GM12878 (cell line): ENCODE measurements around the gene NPB. TPM values are rescaled to one million over a fixed set of nuclear protein-coding genes. Genes with fewer than 3 reads are reported as not detected.

Experiments
- ATAC-seq: fragments of 200-7000 bp; cut with Tn5 transposase; 3 replicates; pipeline ENCODE4 v1.9.1; 2020; ENCODE audit warnings: mild to moderate bottlenecking, moderate library complexity
- BruUV-seq: library from RNA; stranded (reverse); fragments of 400-500 nt; replicated peaks from 2 replicates; lab custom pipeline; 2021; lab: Mats Ljungman, UMichigan
- CTCF ChIA-PET: fragments of 300-600 bp; sonication (Branson Sonifier 250); formaldehyde crosslinking; extraction: SDS; loops from one replicate; lab custom pipeline; 2021; ENCODE audit warnings: inconsistent platforms; lab: Yijun Ruan, JAX
- POLR2A ChIA-PET: fragments of 350-600 bp; formaldehyde crosslinking; extraction: SDS; loops from one replicate; lab custom pipeline; 2021; ENCODE audit warnings: inconsistent platforms; lab: Charles Lee
- RAD21 ChIA-PET: fragments of 300-600 bp; sonication (Branson Sonifier 250); formaldehyde crosslinking; loops from one replicate; lab custom pipeline; 2023; ENCODE audit warnings: antibody characterized with exemption; ENCODE audit not compliant: unreplicated experiment; lab: Charles Lee
- SMC1A ChIA-PET: fragments of 300-600 bp; sonication (Branson Sonifier 250); formaldehyde crosslinking; loops from one replicate; lab custom pipeline; 2023; ENCODE audit not compliant: unreplicated experiment, uncharacterized antibody; lab: Charles Lee
- DNase-seq: peaks from one replicate; pipeline ENCODE4 v3.0.0-alpha.2; 2011; ENCODE audit warnings: low read depth, low spot score
- FAIRE-seq: peaks from 3 replicates; lab custom pipeline; 2011; peaks lifted over from hg19 to GRCh38; lab: Jason Lieb, UNC
- H2AFZ ChIP-seq: 2 replicates; pipeline ENCODE4 v1.6.0; 2011; ENCODE audit warnings: low read depth, low read length, control low read depth; ENCODE audit not compliant: control insufficient read depth
- H3K27ac ChIP-seq: 2 replicates; pipeline ENCODE4 v1.5.1; 2011; ENCODE audit warnings: control low read depth; ENCODE audit not compliant: control insufficient read depth, insufficient read depth
- H3K27me3 ChIP-seq, 2 experiments: replicated peaks in 1 of 2; 2 replicates each; pipeline versions ENCODE4 v1.6.0 to v1.6.1; 2011; ENCODE audit warnings: low read length in 1 of 2; ENCODE audit not compliant: control insufficient read depth in 2 of 2, insufficient read depth in 2 of 2
- H3K36me3 ChIP-seq, 2 experiments: 2 replicates each; pipeline ENCODE4 v1.5.1; 2011; ENCODE audit warnings: low read length in 1 of 2; ENCODE audit not compliant: control insufficient read depth in 2 of 2, insufficient read depth in 2 of 2
- H3K4me1 ChIP-seq: 2 replicates; pipeline ENCODE4 v1.6.1; 2011; ENCODE audit warnings: mild to moderate bottlenecking, low read length, moderate library complexity, mixed read lengths; ENCODE audit not compliant: control insufficient read depth, insufficient read depth
- H3K4me2 ChIP-seq: 2 replicates; pipeline ENCODE4 v1.6.0; 2011; ENCODE audit warnings: control low read depth; ENCODE audit not compliant: control insufficient read depth, insufficient read depth
- H3K4me3 ChIP-seq: fragments of 200-600 bp; sonication (generic); 2 replicates; pipeline ENCODE4 v1.5.1; 2016
- H3K79me2 ChIP-seq: 2 replicates; pipeline ENCODE4 v1.6.0; 2011; ENCODE audit warnings: low read length; ENCODE audit not compliant: control insufficient read depth, insufficient read depth
- H3K9ac ChIP-seq: 2 replicates; pipeline ENCODE4 v1.8.0; 2011; ENCODE audit warnings: low read length, control low read depth, mixed read lengths; ENCODE audit not compliant: control insufficient read depth, insufficient read depth
- H3K9me3 ChIP-seq: replicated peaks from 3 replicates; pipeline ENCODE4 v1.5.1; 2011; ENCODE audit warnings: mild to moderate bottlenecking, low read length; ENCODE audit not compliant: control insufficient read depth, insufficient read depth
- H4K20me1 ChIP-seq: 2 replicates; pipeline ENCODE4 v1.6.0; 2011; ENCODE audit not compliant: control insufficient read depth, insufficient read depth
- BCLAF1 ChIP-seq: fragments of 450-650 bp; IDR thresholded peaks from 2 replicates; pipeline ENCODE4 v1.6.1; 2017; ENCODE audit warnings: antibody characterized with exemption, mild to moderate bottlenecking, moderate library complexity
- CHD1 ChIP-seq: IDR thresholded peaks from 2 replicates; pipeline ENCODE4 v1.6.1; 2012; ENCODE audit warnings: low read depth, low read length, improper control_type of control experiment
- NRF1 ChIP-seq: conservative IDR thresholded peaks from 2 replicates; pipeline ENCODE4 v1.6.1; 2011; ENCODE audit warnings: mild to moderate bottlenecking, low read depth, low read length, improper control_type of control experiment
- POLR2AphosphoS2 ChIP-seq: IDR thresholded peaks from 2 replicates; pipeline ENCODE4 v1.6.1; 2011; ENCODE audit warnings: low read depth, mild to moderate bottlenecking, low read length, improper control_type of control experiment, moderate library complexity
- PRDM15 ChIP-seq: fragments of 450-650 bp; formaldehyde crosslinking; IDR thresholded peaks from 2 replicates; pipeline ENCODE4 v1.4.0; 2020; ENCODE audit warnings: mild to moderate bottlenecking, moderate library complexity
- WGBS: methylation state at CpG from one replicate; pipeline ENCODE4 v1.1.6; 2016; ENCODE audit warnings: low lambda C conversion rate; ENCODE audit not compliant: insufficient replicate concordance, insufficient coverage; ENCODE audit errors: missing lambda C conversion rate; 5-methylcytosine and 5-hydroxymethylcytosine counted together
- in situ Hi-C: fragments of 300-500 bp; cut with MboI; formaldehyde crosslinking; loops from 9 replicates; pipeline ENCODE4 v1.14.3; 2018; ENCODE audit warnings: mixed read lengths
- intact Hi-C: fragments of 100-400 bp; cut with micrococcal nuclease; formaldehyde crosslinking; loops from one replicate; pipeline ENCODE4 v1.14.2; 2022; ENCODE audit not compliant: unreplicated experiment
- polyA plus RNA-seq, 11 experiments: library from polyadenylated mRNA; depleted of rRNA in 4 of 11; unstranded in 6 of 11; stranded (reverse) in 5 of 11; fragments of >200 nt; fragmentation: Nextera tagmentation in 4 of 11; fragmentation: Illumina TruSeq in 1 of 11; extraction: Ambion mirVana in 4 of 11; extraction: Trizol in 1 of 11; gene quantifications; 1 replicate in 1 of 11; 2 replicates in 10 of 11; pipeline versions ENCODE4 v1.2.1 to v1.2.3, GENCODE V29; 2011 to 2016; ENCODE audit warnings: inconsistent platforms in 2 of 11, missing spikeins in 2 of 11, low read depth in 1 of 11
- total RNA-seq, 4 experiments: library from RNA; depleted of rRNA in 3 of 4; stranded (reverse); fragments of >200 nt in 3 of 4; fragmentation: Illumina TruSeq in 1 of 4; extraction: Trizol in 1 of 4; gene quantifications; 2 replicates each; pipeline versions ENCODE4 v1.2.1 to v1.2.3, GENCODE V29; 2013 to 2021

NPB gene
- total and polyA plus RNA-seq, 10 of the 15 experiments (the other 5 are each of a cell fraction or from before 2014, with no cell fraction given) = 0.03 to 0.40 (median 0.15) TPM; not detected in 2

GRCh38 chr17:81907219-81908145 lies 5.4 kb downstream of the NPB start:
- 82% methylated on average over 26 of the region's 26 CpGs for WGBS
- Histone ChIP-seq H3K9ac (no peak overlapping the region), H3K4me2 (no peak overlapping the region), H3K36me3 (peaks cover 0 to 5% of the 10 kb centered on the region in 2 experiments; a peak in 3 of 4 replicates), H2AFZ (no peak overlapping the region), H3K4me3 (no peak overlapping the region), H3K27me3 (no peaks in the 10 kb centered on the region), H3K4me1 (peaks cover 5% of the 10 kb centered on the region; the same call in 1 of the 2 replicates), H3K79me2 (peaks cover 13% of the 10 kb centered on the region), H3K27ac (no peak overlapping the region), H3K9me3 (no peaks in the 10 kb centered on the region), H4K20me1 (no peaks in the 10 kb centered on the region)
- ChIA-PET SMC1A (no interaction called here), POLR2A (no interaction called here), CTCF (interaction anchor here (0.6 kb wide), 1 partner anchor 24 kb away, joined by 4 read pairs; no protein-coding TSS in a partner anchor), RAD21 (no interaction called here)
- intact Hi-C loops = no loop called here
- no peak for FAIRE-seq
- BruUV-seq = no TSS peak
- in situ Hi-C loops = no loop called here
- ATAC-seq = no peak
- no peak for TF ChIP-seq PRDM15
- TF ChIP-seq BCLAF1 = no peak
- no peak for TF ChIP-seq CHD1
- no peak for TF ChIP-seq NRF1
- no peak for TF ChIP-seq POLR2AphosphoS2
- DNase-seq = no peak
